Activated naive CD4-positive, alpha-beta T cell treated with anti-CD3 and anti-CD28 coated beads, Interleukin-2, amount 10 ng/mL, durations not matched to agents 7 days and 5 days (primary cell): ENCODE data around the gene ARHGAP31.
A peak's percentile ranks its signal among the peaks of the same experiment; 100 is the strongest.
"Not testable (repeated sequence)": the region's sequence is repeated elsewhere in the genome, so short reads cannot be mapped to it uniquely, and the experiment has no call there.

ENCODE experiments used
- CTCF ChIA-PET: fragments of 350-600 bp; sonication (Branson Sonifier 250); formaldehyde crosslinking; loops from one replicate; lab custom pipeline; 2021; ENCODE audit warnings: antibody characterized with exemption; lab: Charles Lee
- DNase-seq: peaks from one replicate; pipeline ENCODE4 v3.0.0-alpha.2; 2020
- H3K27ac Mint-ChIP-seq: one replicate; pipeline ENCODE4 v1.8.0; 2021; ENCODE audit warnings: mild to moderate bottlenecking, moderate library complexity, mixed read lengths
- H3K27me3 Mint-ChIP-seq: one replicate; pipeline ENCODE4 v1.8.0; 2021; ENCODE audit warnings: mild to moderate bottlenecking, mixed read lengths
- H3K36me3 Mint-ChIP-seq: one replicate; pipeline ENCODE4 v1.8.0; 2021; ENCODE audit warnings: mixed read lengths
- H3K4me1 Mint-ChIP-seq: one replicate; pipeline ENCODE4 v1.8.0; 2021; ENCODE audit warnings: mixed read lengths
- H3K4me3 Mint-ChIP-seq: one replicate; pipeline ENCODE4 v1.8.0; 2021; ENCODE audit warnings: mild to moderate bottlenecking, moderate library complexity, mixed read lengths
- H3K9me3 Mint-ChIP-seq: one replicate; pipeline ENCODE4 v1.8.0; 2021; ENCODE audit warnings: mixed read lengths

ARHGAP31 gene

GRCh38 chr3:119338754-119339153 lies 44.6 kb downstream of the ARHGAP31 start:
- DNase-seq: no peak
- Mint-ChIP-seq H3K27ac (no peak overlapping the region), H3K4me1 (no peaks in the 10 kb centered on the region), H3K36me3 (no peaks in the 10 kb centered on the region), H3K9me3 (peaks cover 3% of the 10 kb centered on the region), H3K27me3 (peaks cover 3% of the 10 kb centered on the region), H3K4me3 (no peak overlapping the region)
- CTCF ChIA-PET: no interaction called here

GRCh38 chr3:119340014-119340413 lies 45.8 kb downstream of the ARHGAP31 start:
- Mint-ChIP-seq H3K4me3 (no peak overlapping the region), H3K36me3 (no peaks in the 10 kb centered on the region), H3K4me1 (no peaks in the 10 kb centered on the region), H3K9me3 (peaks cover 3% of the 10 kb centered on the region), H3K27me3 (peaks cover 3% of the 10 kb centered on the region), H3K27ac (no peak overlapping the region)
- CTCF ChIA-PET: no interaction called here
- DNase-seq: no peak

GRCh38 chr3:119340446-119340845 lies 46.3 kb downstream of the ARHGAP31 start:
- DNase-seq: no peak
- Mint-ChIP-seq H3K4me3 (no peak overlapping the region), H3K4me1 (no peaks in the 10 kb centered on the region), H3K36me3 (no peaks in the 10 kb centered on the region), H3K9me3 (peaks cover 3% of the 10 kb centered on the region), H3K27ac (no peak overlapping the region), H3K27me3 (peaks cover 4% of the 10 kb centered on the region)
- CTCF ChIA-PET: no interaction called here

GRCh38 chr3:119342176-119342575 lies 48.0 kb downstream of the ARHGAP31 start:
- DNase-seq: no peak
- Mint-ChIP-seq H3K4me3 (no peak overlapping the region), H3K9me3 (peaks cover 3% of the 10 kb centered on the region), H3K27ac (no peak overlapping the region), H3K36me3 (no peaks in the 10 kb centered on the region), H3K4me1 (no peaks in the 10 kb centered on the region), H3K27me3 (peaks cover 9% of the 10 kb centered on the region)
- CTCF ChIA-PET: no interaction called here

GRCh38 chr3:119343719-119344118 lies 49.5 kb downstream of the ARHGAP31 start:
- no peak overlapping the region for H3K27ac Mint-ChIP-seq
- no peak for DNase-seq
- CTCF ChIA-PET: no interaction called here
- H3K9me3 Mint-ChIP-seq: no peaks in the 10 kb centered on the region
- H3K36me3 Mint-ChIP-seq: no peaks in the 10 kb centered on the region
- peaks cover 9% of the 10 kb centered on the region for H3K27me3 Mint-ChIP-seq
- no peak overlapping the region for H3K4me3 Mint-ChIP-seq
- no peaks in the 10 kb centered on the region for H3K4me1 Mint-ChIP-seq

GRCh38 chr3:119346076-119346496 lies 51.9 kb downstream of the ARHGAP31 start:
- DNase-seq: no peak
- H3K27ac Mint-ChIP-seq: no peak overlapping the region
- H3K4me3 Mint-ChIP-seq: no peak overlapping the region
- H3K9me3 Mint-ChIP-seq: no peaks in the 10 kb centered on the region
- no peaks in the 10 kb centered on the region for H3K36me3 Mint-ChIP-seq
- peaks cover 14% of the 10 kb centered on the region for H3K27me3 Mint-ChIP-seq
- CTCF ChIA-PET: no interaction called here
- peaks cover 7% of the 10 kb centered on the region for H3K4me1 Mint-ChIP-seq

- no peak for DNase-seq
- H3K4me1 Mint-ChIP-seq: peaks cover 15% of the 10 kb centered on the region
- no peaks in the 10 kb centered on the region for H3K9me3 Mint-ChIP-seq
- no peak overlapping the region for H3K4me3 Mint-ChIP-seq
- peaks cover 19% of the 10 kb centered on the region for H3K27me3 Mint-ChIP-seq
- CTCF ChIA-PET: no interaction called here
- no peak overlapping the region for H3K27ac Mint-ChIP-seq
- H3K36me3 Mint-ChIP-seq: no peaks in the 10 kb centered on the region
Observed at GRCh38 chr3:119347036-119347435, 52.9 kb downstream of the ARHGAP31 start.

GRCh38 chr3:119349354-119350041 lies 55.3 kb downstream of the ARHGAP31 start:
- Mint-ChIP-seq H3K9me3 (no peaks in the 10 kb centered on the region), H3K27me3 (peaks cover 22% of the 10 kb centered on the region), H3K27ac (no peak overlapping the region), H3K4me3 (no peak overlapping the region), H3K36me3 (no peaks in the 10 kb centered on the region), H3K4me1 (peaks cover 29% of the 10 kb centered on the region)
- no peak for DNase-seq
- CTCF ChIA-PET: interaction anchor here (1.2 kb wide), 2 partner anchors 54 to 108 kb away, joined by 3 to 4 read pairs; partner anchors contain the start of gene B4GALT4

- peaks cover 29% of the 10 kb centered on the region for H3K4me1 Mint-ChIP-seq
- no peaks in the 10 kb centered on the region for H3K36me3 Mint-ChIP-seq
- no peak overlapping the region for H3K4me3 Mint-ChIP-seq
- H3K27me3 Mint-ChIP-seq: peaks cover 22% of the 10 kb centered on the region
- H3K9me3 Mint-ChIP-seq: no peaks in the 10 kb centered on the region
- CTCF ChIA-PET: interaction anchor here (1.2 kb wide), 2 partner anchors 55 to 109 kb away, joined by 3 to 4 read pairs; partner anchors contain the start of gene B4GALT4
- DNase-seq: no peak
- no peak overlapping the region for H3K27ac Mint-ChIP-seq
Observed at GRCh38 chr3:119350114-119350513, 55.9 kb downstream of the ARHGAP31 start.

GRCh38 chr3:119351581-119351980 lies 57.4 kb downstream of the ARHGAP31 start:
- CTCF ChIA-PET: interaction anchor here (0.7 to 3.5 kb wide), 6 partner anchors 19 to 469 kb away, joined by 3 to 26 read pairs (median 4); partner anchors contain the start of genes B4GALT4 and TEX55
- no peaks in the 10 kb centered on the region for H3K9me3 Mint-ChIP-seq
- no peak for DNase-seq
- peaks cover 16% of the 10 kb centered on the region for H3K27me3 Mint-ChIP-seq
- H3K4me3 Mint-ChIP-seq: no peak overlapping the region
- no peak overlapping the region for H3K27ac Mint-ChIP-seq
- H3K4me1 Mint-ChIP-seq: peaks cover 29% of the 10 kb centered on the region
- H3K36me3 Mint-ChIP-seq: no peaks in the 10 kb centered on the region

GRCh38 chr3:119352034-119352609 lies 57.9 kb downstream of the ARHGAP31 start:
- no peak overlapping the region for H3K4me3 Mint-ChIP-seq
- DNase-seq: peak; percentile 53
- peaks cover 29% of the 10 kb centered on the region for H3K4me1 Mint-ChIP-seq
- H3K27ac Mint-ChIP-seq: peak overlapping the region; percentile 74
- no peaks in the 10 kb centered on the region for H3K9me3 Mint-ChIP-seq
- CTCF ChIA-PET: interaction anchor here (0.8 to 3.5 kb wide), 8 partner anchors 20 to 469 kb away, joined by 3 to 26 read pairs (median 4); partner anchors contain the start of genes B4GALT4 and IGSF11
- H3K27me3 Mint-ChIP-seq: peaks cover 16% of the 10 kb centered on the region
- H3K36me3 Mint-ChIP-seq: no peaks in the 10 kb centered on the region

GRCh38 chr3:119352863-119353527 lies 58.8 kb downstream of the ARHGAP31 start:
- peak overlapping the region; percentile 70 for H3K27ac Mint-ChIP-seq

GRCh38 chr3:119355608-119356007 lies 61.4 kb downstream of the ARHGAP31 start:
- CTCF ChIA-PET: interaction anchor here (0.7 kb wide), 1 partner anchor 213 kb away, joined by 3 read pairs; no protein-coding TSS in a partner anchor

More at GRCh38 chr3:119352863-119353527, 58.8 kb downstream of the ARHGAP31 start:
- no peak overlapping the region for H3K4me3 Mint-ChIP-seq
- no peaks in the 10 kb centered on the region for H3K36me3 Mint-ChIP-seq
- peaks cover 29% of the 10 kb centered on the region for H3K4me1 Mint-ChIP-seq
- H3K27me3 Mint-ChIP-seq: peaks cover 16% of the 10 kb centered on the region
- H3K9me3 Mint-ChIP-seq: no peaks in the 10 kb centered on the region
- CTCF ChIA-PET: interaction anchor here (0.6 to 3.5 kb wide), 13 partner anchors 54 to 470 kb away, joined by 3 to 26 read pairs (median 4); partner anchors contain the start of genes B4GALT4 and IGSF11
- DNase-seq: no peak

GRCh38 chr3:119356646-119357045 lies 62.5 kb downstream of the ARHGAP31 start:
- H3K9me3 Mint-ChIP-seq: no peaks in the 10 kb centered on the region
- peaks cover 15% of the 10 kb centered on the region for H3K27me3 Mint-ChIP-seq
- CTCF ChIA-PET: no interaction called here
- H3K27ac Mint-ChIP-seq: no peak overlapping the region
- no peaks in the 10 kb centered on the region for H3K36me3 Mint-ChIP-seq
- H3K4me1 Mint-ChIP-seq: peaks cover 18% of the 10 kb centered on the region
- no peak for DNase-seq
- no peak overlapping the region for H3K4me3 Mint-ChIP-seq

More at GRCh38 chr3:119355608-119356007, 61.4 kb downstream of the ARHGAP31 start:
- not testable (repeated sequence) for H3K27ac Mint-ChIP-seq, H3K9me3 Mint-ChIP-seq, H3K4me3 Mint-ChIP-seq, DNase-seq, H3K36me3 Mint-ChIP-seq
- H3K27me3 Mint-ChIP-seq: peaks cover 16% of the 10 kb centered on the region
- H3K4me1 Mint-ChIP-seq: peaks cover 24% of the 10 kb centered on the region
